C4-2B (cell line): ENCODE results near the gene SH3RF3.

ENCODE experiments used
- CTCF ChIP-seq: fragments of 450-650 bp; conservative IDR thresholded peaks from 2 replicates; pipeline ENCODE4 v1.5.1; 2017; ENCODE audit warnings: mild to moderate bottlenecking
- ZFX ChIP-seq: fragments of 450-650 bp; IDR thresholded peaks from 2 replicates; pipeline ENCODE4 v1.6.1; 2017

- TF ChIP-seq CTCF: no peak
- no peak for TF ChIP-seq ZFX
Observed at GRCh38 chr2:109133746-109134145, 4.7 kb downstream of the SH3RF3 start.
